Endothelial cell of hepatic sinusoid (primary cell): ENCODE data around the gene SLC25A12.

Source experiments
- in situ Hi-C: cut with HindIII; loops from 2 replicates; pipeline ENCODE4 v1.10.0; 2017; ENCODE audit warnings: low sequenced_read_pairs

SLC25A12 gene

GRCh38 chr2:171735991-171736710, 157.9 kb downstream of the SLC25A12 start:
- in situ Hi-C loops = no loop called here
